Liver (tissue), 9 donors: ENCODE results near the gene SAAL1. TPM values are rescaled to one million over a fixed set of nuclear protein-coding genes. Genes with fewer than 3 reads are reported as not detected.

Experiments used
- DNase-seq: peaks from one replicate; pipeline ENCODE4 v3.0.0-alpha.2; 2017; ENCODE audit warnings: low spot score
- H3K27ac ChIP-seq, 2 donors: one replicate each; pipeline ENCODE4 v1.7.0; 2013; ENCODE audit warnings: inconsistent platforms in 2 of 2, low read length in 2 of 2, control low read depth in 1 of 2, low read depth in 1 of 2, mild to moderate bottlenecking in 1 of 2
- H3K27me3 ChIP-seq, 4 donors: one replicate each; pipeline versions ENCODE4 v1.6.1 to v1.7.0; 2013; ENCODE audit warnings: low read length in 3 of 4, inconsistent platforms in 1 of 4, mild to moderate bottlenecking in 1 of 4, moderate library complexity in 1 of 4; ENCODE audit not compliant: control insufficient read depth in 4 of 4, insufficient read depth in 4 of 4
- H3K36me3 ChIP-seq, 4 donors: one replicate each; pipeline versions ENCODE4 v1.6.1 to v1.7.0; 2013; ENCODE audit warnings: low read length in 3 of 4, mild to moderate bottlenecking in 3 of 4, low read depth in 1 of 4, moderate library complexity in 1 of 4; ENCODE audit not compliant: control insufficient read depth in 4 of 4, insufficient read depth in 3 of 4
- H3K4me1 ChIP-seq, 4 donors: one replicate each; pipeline versions ENCODE4 v1.6.1 to v1.7.0; 2013; ENCODE audit warnings: low read length in 3 of 4, mild to moderate bottlenecking in 3 of 4, moderate library complexity in 1 of 4; ENCODE audit not compliant: control insufficient read depth in 4 of 4, insufficient read depth in 4 of 4
- H3K4me3 ChIP-seq, 3 donors: one replicate each; pipeline versions ENCODE4 v1.6.1 to v1.7.0; 2013; ENCODE audit warnings: low read length in 3 of 3, control low read depth in 1 of 3, low read depth in 1 of 3, mild to moderate bottlenecking in 1 of 3
- H3K9ac ChIP-seq, 2 donors: one replicate each; pipeline ENCODE4 v1.7.0; 2013; ENCODE audit warnings: low read length in 2 of 2, mild to moderate bottlenecking in 2 of 2, moderate library complexity in 2 of 2, control low read depth in 1 of 2, low read depth in 1 of 2
- H3K9me3 ChIP-seq, 4 donors: one replicate each; pipeline versions ENCODE4 v1.6.1 to v1.7.0; 2013; ENCODE audit warnings: low read length in 3 of 4; ENCODE audit not compliant: control insufficient read depth in 4 of 4
- EGR1 ChIP-seq, 2 donors: IDR thresholded peaks; 2 replicates each; pipeline ENCODE4 v1.6.1; 2016 to 2018; ENCODE audit warnings: antibody characterized with exemption in 2 of 2, low read depth in 2 of 2
- FOXA1 ChIP-seq: IDR thresholded peaks from 2 replicates; pipeline ENCODE4 v1.6.1; 2016; ENCODE audit warnings: antibody characterized with exemption
- FOXA2 ChIP-seq: IDR thresholded peaks from 2 replicates; pipeline ENCODE4 v1.6.1; 2016; ENCODE audit warnings: antibody characterized with exemption
- GABPA ChIP-seq, 2 donors: IDR thresholded peaks in 1 of 2; conservative IDR thresholded peaks in 1 of 2; 2 replicates each; pipeline ENCODE4 v1.6.1; 2016; ENCODE audit warnings: antibody characterized with exemption in 2 of 2, mild to moderate bottlenecking in 1 of 2, moderate library complexity in 1 of 2
- HNF4G ChIP-seq: IDR thresholded peaks from 2 replicates; pipeline ENCODE4 v1.6.1; 2016; ENCODE audit warnings: antibody characterized with exemption
- JUND ChIP-seq, 2 donors: IDR thresholded peaks; 2 replicates each; pipeline ENCODE4 v1.6.1; 2016; ENCODE audit warnings: antibody characterized with exemption in 2 of 2
- NR2F2 ChIP-seq: IDR thresholded peaks from 2 replicates; pipeline ENCODE4 v1.6.1; 2016; ENCODE audit warnings: antibody characterized with exemption
- RXRA ChIP-seq, 2 donors: IDR thresholded peaks; 2 replicates each; pipeline ENCODE4 v1.6.1; 2017 to 2018; ENCODE audit warnings: antibody characterized with exemption in 2 of 2, mild to moderate bottlenecking in 1 of 2
- SP1 ChIP-seq: IDR thresholded peaks from 2 replicates; pipeline ENCODE4 v1.6.1; 2018; ENCODE audit warnings: antibody characterized with exemption, mild to moderate bottlenecking
- TAF1 ChIP-seq: conservative IDR thresholded peaks from 2 replicates; pipeline ENCODE4 v1.6.1; 2016; ENCODE audit warnings: antibody characterized with exemption, mild to moderate bottlenecking
- YY1 ChIP-seq: IDR thresholded peaks from 2 replicates; pipeline ENCODE4 v1.6.1; 2016; ENCODE audit warnings: antibody characterized with exemption, mild to moderate bottlenecking
- WGBS: extraction: QIAGEN DNeasy Blood & Tissue Kit; methylation state at CpG from one replicate; pipeline ENCODE4 v1.1.7; 2013; 5-methylcytosine and 5-hydroxymethylcytosine counted together
- polyA plus RNA-seq, 2 donors: library from polyadenylated mRNA; stranded (reverse) in 1 of 2; unstranded in 1 of 2; fragments of 200-250 nt in 1 of 2; fragments of >200 nt in 1 of 2; fragmentation: Nextera tagmentation in 1 of 2; extraction: Ambion mirVana in 1 of 2; gene quantifications; one replicate each; pipeline versions ENCODE4 v1.2.1 to v1.2.3, GENCODE V29; 2013 to 2015
- total RNA-seq, 2 donors: library from RNA; depleted of rRNA; stranded (reverse); fragments of >200 nt; gene quantifications; one replicate each; pipeline ENCODE4 v1.2.3, GENCODE V29; 2014
- TF ChIP-seq, protein P1 (sequence below): IDR thresholded peaks from 2 replicates; pipeline ENCODE4 v1.6.1; 2016; ENCODE audit warnings: antibody characterized with exemption, mild to moderate bottlenecking
- TF ChIP-seq, protein P2 (sequence below): IDR thresholded peaks from 2 replicates; pipeline ENCODE4 v1.6.1; 2016; ENCODE audit warnings: antibody characterized with exemption
- TF ChIP-seq, protein P3 (sequence below): IDR thresholded peaks from 2 replicates; pipeline ENCODE4 v1.6.1; 2016; ENCODE audit warnings: antibody characterized with exemption
- TF ChIP-seq, protein P4 (sequence below): IDR thresholded peaks from 2 replicates; pipeline ENCODE4 v1.6.1; 2016; ENCODE audit warnings: antibody characterized with exemption
- TF ChIP-seq, protein P5 (sequence below): fragments of 150-350 bp; IDR thresholded peaks from 2 replicates; pipeline ENCODE4 v1.5.1; 2017; ENCODE audit warnings: improper control_type of control experiment, low read depth, low read length; ENCODE audit not compliant: missing input control
- donor health status: healthy.
- donor health status: healthy.
- donor health status: healthy.
- donor health status: healthy.
- donor health status: healthy.

Gene SAAL1
- total and polyA plus RNA-seq, 4 donors, result 3.6 to 10.6 (median 5.0) TPM

DNA sequence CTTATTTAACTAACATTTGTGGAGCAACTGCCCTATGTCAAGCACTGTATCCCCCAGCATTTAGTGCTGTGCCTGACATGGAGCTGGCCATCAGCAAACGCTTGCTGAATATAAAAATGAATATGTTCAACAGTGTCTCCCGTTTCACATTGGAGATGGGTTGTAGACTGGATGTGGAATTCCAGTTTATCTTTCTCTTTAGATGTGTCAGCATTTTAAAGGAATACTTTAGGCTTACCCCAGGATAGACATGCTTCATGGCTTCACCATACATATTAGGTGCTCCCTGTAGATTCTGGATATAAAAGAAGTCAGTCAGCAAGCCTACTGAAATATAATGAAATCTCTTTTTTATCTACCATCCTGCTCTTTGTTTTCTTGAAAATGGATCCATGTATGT lies 38.5 kb downstream of the SAAL1 start:
- no peaks in the 10 kb centered on the region for H3K27me3 ChIP-seq
- peaks cover 4 to 20% (median 17%) of the 10 kb centered on the region in 4 donors for H3K4me1 ChIP-seq
- TF ChIP-seq EGR1 (IDR thresholded peaks at IDR 0.05; ENCODE audit: low read depth in 2 of 2) (no peak), RXRA (IDR thresholded peaks at IDR 0.05) (no peak), YY1 (no peak), JUND (IDR thresholded peaks at IDR 0.05) (no peak), SP1 (no peak), NR2F2 (no peak), TAF1 (no peak), GABPA (IDR thresholded peaks at IDR 0.05 in 1 of 2, conservative IDR thresholded peaks at IDR 0.05 in 1 of 2) (no peak)
- TF ChIP-seq, protein P1, sequence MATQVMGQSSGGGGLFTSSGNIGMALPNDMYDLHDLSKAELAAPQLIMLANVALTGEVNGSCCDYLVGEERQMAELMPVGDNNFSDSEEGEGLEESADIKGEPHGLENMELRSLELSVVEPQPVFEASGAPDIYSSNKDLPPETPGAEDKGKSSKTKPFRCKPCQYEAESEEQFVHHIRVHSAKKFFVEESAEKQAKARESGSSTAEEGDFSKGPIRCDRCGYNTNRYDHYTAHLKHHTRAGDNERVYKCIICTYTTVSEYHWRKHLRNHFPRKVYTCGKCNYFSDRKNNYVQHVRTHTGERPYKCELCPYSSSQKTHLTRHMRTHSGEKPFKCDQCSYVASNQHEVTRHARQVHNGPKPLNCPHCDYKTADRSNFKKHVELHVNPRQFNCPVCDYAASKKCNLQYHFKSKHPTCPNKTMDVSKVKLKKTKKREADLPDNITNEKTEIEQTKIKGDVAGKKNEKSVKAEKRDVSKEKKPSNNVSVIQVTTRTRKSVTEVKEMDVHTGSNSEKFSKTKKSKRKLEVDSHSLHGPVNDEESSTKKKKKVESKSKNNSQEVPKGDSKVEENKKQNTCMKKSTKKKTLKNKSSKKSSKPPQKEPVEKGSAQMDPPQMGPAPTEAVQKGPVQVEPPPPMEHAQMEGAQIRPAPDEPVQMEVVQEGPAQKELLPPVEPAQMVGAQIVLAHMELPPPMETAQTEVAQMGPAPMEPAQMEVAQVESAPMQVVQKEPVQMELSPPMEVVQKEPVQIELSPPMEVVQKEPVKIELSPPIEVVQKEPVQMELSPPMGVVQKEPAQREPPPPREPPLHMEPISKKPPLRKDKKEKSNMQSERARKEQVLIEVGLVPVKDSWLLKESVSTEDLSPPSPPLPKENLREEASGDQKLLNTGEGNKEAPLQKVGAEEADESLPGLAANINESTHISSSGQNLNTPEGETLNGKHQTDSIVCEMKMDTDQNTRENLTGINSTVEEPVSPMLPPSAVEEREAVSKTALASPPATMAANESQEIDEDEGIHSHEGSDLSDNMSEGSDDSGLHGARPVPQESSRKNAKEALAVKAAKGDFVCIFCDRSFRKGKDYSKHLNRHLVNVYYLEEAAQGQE, result no peak
- TF ChIP-seq, protein P2, sequence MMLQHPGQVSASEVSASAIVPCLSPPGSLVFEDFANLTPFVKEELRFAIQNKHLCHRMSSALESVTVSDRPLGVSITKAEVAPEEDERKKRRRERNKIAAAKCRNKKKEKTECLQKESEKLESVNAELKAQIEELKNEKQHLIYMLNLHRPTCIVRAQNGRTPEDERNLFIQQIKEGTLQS, result no peak
- WGBS, result 94% methylated on average over 2 of the region's 2 CpGs
- H3K4me3 ChIP-seq, result no peak overlapping the region
- no peaks in the 10 kb centered on the region for H3K36me3 ChIP-seq
- H3K9me3 ChIP-seq, result no peaks in the 10 kb centered on the region
- no peak overlapping the region for H3K27ac ChIP-seq
- no peak for DNase-seq
- H3K9ac ChIP-seq, result no peak overlapping the region

DNA sequence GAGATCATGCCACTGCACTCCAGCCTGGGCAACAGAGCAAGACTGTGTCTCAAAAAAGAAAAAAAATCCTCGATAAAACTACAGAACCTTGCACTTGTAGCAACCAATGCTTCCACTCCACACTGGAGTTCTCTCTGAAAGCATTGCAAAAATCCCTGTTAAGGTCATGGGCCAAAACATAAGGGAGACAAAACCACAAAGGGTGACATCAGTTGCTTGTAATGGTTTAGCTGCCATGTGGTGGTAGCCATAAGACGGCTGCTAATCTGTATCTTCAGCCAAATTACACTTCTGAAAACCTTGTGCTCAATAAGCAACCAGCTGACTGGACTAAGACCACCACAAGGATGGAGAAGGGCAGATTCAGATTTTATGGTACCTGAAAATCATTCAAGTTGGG lies 39.3 kb downstream of the SAAL1 start:
- H3K36me3 ChIP-seq, result no peaks in the 10 kb centered on the region
- WGBS, result 96% methylated on average over 2 of the region's 2 CpGs
- H3K9ac ChIP-seq, result no peak overlapping the region
- H3K9me3 ChIP-seq, result no peaks in the 10 kb centered on the region
- no peak overlapping the region for H3K4me3 ChIP-seq
- no peak for DNase-seq
- TF ChIP-seq RXRA (IDR thresholded peaks at IDR 0.05), result no peak
- TF ChIP-seq, protein P3, sequence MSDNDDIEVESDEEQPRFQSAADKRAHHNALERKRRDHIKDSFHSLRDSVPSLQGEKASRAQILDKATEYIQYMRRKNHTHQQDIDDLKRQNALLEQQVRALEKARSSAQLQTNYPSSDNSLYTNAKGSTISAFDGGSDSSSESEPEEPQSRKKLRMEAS, result no peak
- TF ChIP-seq SP1, result no peak
- TF ChIP-seq YY1, result no peak
- TF ChIP-seq, protein P4, sequence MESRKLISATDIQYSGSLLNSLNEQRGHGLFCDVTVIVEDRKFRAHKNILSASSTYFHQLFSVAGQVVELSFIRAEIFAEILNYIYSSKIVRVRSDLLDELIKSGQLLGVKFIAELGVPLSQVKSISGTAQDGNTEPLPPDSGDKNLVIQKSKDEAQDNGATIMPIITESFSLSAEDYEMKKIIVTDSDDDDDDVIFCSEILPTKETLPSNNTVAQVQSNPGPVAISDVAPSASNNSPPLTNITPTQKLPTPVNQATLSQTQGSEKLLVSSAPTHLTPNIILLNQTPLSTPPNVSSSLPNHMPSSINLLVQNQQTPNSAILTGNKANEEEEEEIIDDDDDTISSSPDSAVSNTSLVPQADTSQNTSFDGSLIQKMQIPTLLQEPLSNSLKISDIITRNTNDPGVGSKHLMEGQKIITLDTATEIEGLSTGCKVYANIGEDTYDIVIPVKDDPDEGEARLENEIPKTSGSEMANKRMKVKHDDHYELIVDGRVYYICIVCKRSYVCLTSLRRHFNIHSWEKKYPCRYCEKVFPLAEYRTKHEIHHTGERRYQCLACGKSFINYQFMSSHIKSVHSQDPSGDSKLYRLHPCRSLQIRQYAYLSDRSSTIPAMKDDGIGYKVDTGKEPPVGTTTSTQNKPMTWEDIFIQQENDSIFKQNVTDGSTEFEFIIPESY, result no peak
- TF ChIP-seq NR2F2, result no peak
- no peak overlapping the region for H3K27ac ChIP-seq
- no peaks in the 10 kb centered on the region for H3K27me3 ChIP-seq
- peaks cover 4 to 20% (median 17%) of the 10 kb centered on the region in 4 donors for H3K4me1 ChIP-seq

DNA sequence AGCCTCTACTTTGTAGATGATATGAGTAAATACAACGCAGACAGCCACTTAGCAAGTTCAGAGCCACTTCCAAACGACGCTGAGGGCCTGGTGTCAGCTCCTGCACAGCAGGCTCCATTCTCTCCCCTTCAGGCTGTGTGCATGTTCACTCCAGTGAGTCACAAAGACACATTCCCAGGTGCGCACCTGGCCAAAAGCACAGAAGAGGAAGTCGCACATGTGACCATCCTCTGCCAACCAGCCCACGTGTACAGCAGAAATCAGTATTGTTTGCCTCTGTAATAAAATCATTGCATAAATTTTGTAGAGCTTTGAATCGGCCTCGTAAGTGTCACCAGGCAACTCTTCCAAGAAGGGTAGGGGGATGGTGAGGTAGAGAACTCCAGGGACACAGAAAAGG lies 40.3 kb downstream of the SAAL1 start:
- H3K9me3 ChIP-seq, result no peaks in the 10 kb centered on the region
- H3K27me3 ChIP-seq, result no peaks in the 10 kb centered on the region
- WGBS, result 88% methylated on average over 8 of the region's 8 CpGs
- DNase-seq, result no peak
- no peaks in the 10 kb centered on the region for H3K36me3 ChIP-seq
- H3K4me1 ChIP-seq, result peaks cover 6 to 24% (median 20%) of the 10 kb centered on the region in 4 donors
- H3K4me3 ChIP-seq, result no peak overlapping the region
- no peak overlapping the region for H3K9ac ChIP-seq
- H3K27ac ChIP-seq, result no peak overlapping the region
- TF ChIP-seq HNF4G, result no peak
- TF ChIP-seq FOXA1, result no peak
- TF ChIP-seq TAF1, result no peak
- TF ChIP-seq FOXA2, result no peak
- no peak for TF ChIP-seq RXRA (IDR thresholded peaks at IDR 0.05)
- TF ChIP-seq NR2F2, result no peak
- TF ChIP-seq GABPA (IDR thresholded peaks at IDR 0.05 in 1 of 2, conservative IDR thresholded peaks at IDR 0.05 in 1 of 2), result no peak
- TF ChIP-seq, protein P1, result no peak
- TF ChIP-seq, protein P5, sequence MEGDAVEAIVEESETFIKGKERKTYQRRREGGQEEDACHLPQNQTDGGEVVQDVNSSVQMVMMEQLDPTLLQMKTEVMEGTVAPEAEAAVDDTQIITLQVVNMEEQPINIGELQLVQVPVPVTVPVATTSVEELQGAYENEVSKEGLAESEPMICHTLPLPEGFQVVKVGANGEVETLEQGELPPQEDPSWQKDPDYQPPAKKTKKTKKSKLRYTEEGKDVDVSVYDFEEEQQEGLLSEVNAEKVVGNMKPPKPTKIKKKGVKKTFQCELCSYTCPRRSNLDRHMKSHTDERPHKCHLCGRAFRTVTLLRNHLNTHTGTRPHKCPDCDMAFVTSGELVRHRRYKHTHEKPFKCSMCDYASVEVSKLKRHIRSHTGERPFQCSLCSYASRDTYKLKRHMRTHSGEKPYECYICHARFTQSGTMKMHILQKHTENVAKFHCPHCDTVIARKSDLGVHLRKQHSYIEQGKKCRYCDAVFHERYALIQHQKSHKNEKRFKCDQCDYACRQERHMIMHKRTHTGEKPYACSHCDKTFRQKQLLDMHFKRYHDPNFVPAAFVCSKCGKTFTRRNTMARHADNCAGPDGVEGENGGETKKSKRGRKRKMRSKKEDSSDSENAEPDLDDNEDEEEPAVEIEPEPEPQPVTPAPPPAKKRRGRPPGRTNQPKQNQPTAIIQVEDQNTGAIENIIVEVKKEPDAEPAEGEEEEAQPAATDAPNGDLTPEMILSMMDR, result no peak
- TF ChIP-seq, protein P3, result no peak
